HEK293 (cell line): ENCODE data around the gene POU5F1.
A peak's percentile ranks its signal among the peaks of the same experiment; 100 is the strongest.

ENCODE experiments used
- CTCF ChIA-PET: fragments of 350-600 bp; formaldehyde crosslinking; extraction: SDS; loops from one replicate; lab custom pipeline; 2021; ENCODE audit warnings: antibody characterized with exemption; lab: Yijun Ruan, JAX
- POLR2A ChIA-PET: fragments of 300-600 bp; formaldehyde crosslinking; extraction: SDS; loops from one replicate; lab custom pipeline; 2020; ENCODE audit warnings: antibody characterized with exemption, inconsistent platforms; lab: Yijun Ruan, JAX
- H3K27ac ChIP-seq: fragments of 200-500 bp; sonication (Bioruptor generic); 2 replicates; pipeline ENCODE4 v1.5.1; 2014; ENCODE audit warnings: low read depth, low read length, control low read depth, inconsistent platforms; ENCODE audit errors: extremely low read depth
- H3K36me3 ChIP-seq, 2 experiments: fragments of 200-500 bp in 1 of 2; sonication (Bioruptor generic) in 1 of 2; 1 replicate in 1 of 2; 2 replicates in 1 of 2; pipeline ENCODE4 v1.5.1; 2014 to 2017; ENCODE audit warnings: inconsistent platforms in 2 of 2, low read length in 2 of 2; ENCODE audit not compliant: control insufficient read depth in 2 of 2, insufficient read depth in 1 of 2
- H3K4me1 ChIP-seq: fragments of 200-500 bp; sonication (Bioruptor generic); 2 replicates; pipeline ENCODE4 v1.5.1; 2014; ENCODE audit warnings: mild to moderate bottlenecking, low read length, inconsistent platforms; ENCODE audit not compliant: control insufficient read depth, insufficient read depth
- H3K4me3 ChIP-seq: 2 replicates; pipeline ENCODE4 v1.5.1; 2011; ENCODE audit warnings: low read depth, mild to moderate bottlenecking, control low read depth, low read length, moderate library complexity
- H3K9me3 ChIP-seq: fragments of 200-500 bp; sonication (Bioruptor generic); 2 replicates; pipeline ENCODE4 v1.5.1; 2014; ENCODE audit warnings: low read depth, low read length, inconsistent platforms; ENCODE audit not compliant: control insufficient read depth, insufficient read depth
- BCL11A ChIP-seq: fragments of 450-650 bp; formaldehyde crosslinking; IDR thresholded peaks from 2 replicates; pipeline ENCODE4 v1.5.1; 2016; ENCODE audit warnings: low read depth, missing biosample characterization, missing genetic modification characterization
- GLI4 ChIP-seq: fragments of 450-650 bp; formaldehyde crosslinking; IDR thresholded peaks from 2 replicates; pipeline ENCODE4 v1.5.1; 2016; ENCODE audit warnings: missing biosample characterization, missing genetic modification characterization
- HIC1 ChIP-seq: fragments of 450-650 bp; formaldehyde crosslinking; IDR thresholded peaks from 2 replicates; pipeline ENCODE4 v1.5.1; 2016; ENCODE audit warnings: missing biosample characterization, missing genetic modification characterization
- INSM2 ChIP-seq: fragments of 450-650 bp; formaldehyde crosslinking; IDR thresholded peaks from 2 replicates; pipeline ENCODE4 v1.5.1; 2016; ENCODE audit warnings: missing biosample characterization, missing genetic modification characterization
- PBX3 ChIP-seq: sonication (generic); formaldehyde crosslinking; IDR thresholded peaks from 2 replicates; pipeline ENCODE4 v1.8.1; 2022; ENCODE audit warnings: mild to moderate bottlenecking, moderate library complexity, missing genetic modification reagents
- PRDM4 ChIP-seq: fragments of 450-650 bp; formaldehyde crosslinking; IDR thresholded peaks from 2 replicates; pipeline ENCODE4 v1.5.1; 2017; ENCODE audit warnings: missing biosample characterization, missing genetic modification characterization
- SALL2 ChIP-seq: fragments of 450-650 bp; formaldehyde crosslinking; IDR thresholded peaks from 2 replicates; pipeline ENCODE4 v1.5.0; 2017; ENCODE audit warnings: missing biosample characterization, mild to moderate bottlenecking, missing genetic modification characterization, borderline replicate concordance
- SETDB1 ChIP-seq: IDR thresholded peaks from one replicate; pipeline ENCODE4 v1.6.1; 2017; ENCODE audit warnings: mild to moderate bottlenecking, low read length, moderate library complexity, mixed read lengths; ENCODE audit not compliant: insufficient read length
- TCF7L2 ChIP-seq: IDR thresholded peaks from 2 replicates; pipeline ENCODE4 v1.6.1; 2011; ENCODE audit warnings: low read depth, mild to moderate bottlenecking, inconsistent platforms, low read length, moderate library complexity, borderline replicate concordance
- ZBTB17 ChIP-seq: fragments of 450-650 bp; formaldehyde crosslinking; IDR thresholded peaks from 2 replicates; pipeline ENCODE4 v1.5.1; 2016; ENCODE audit warnings: missing biosample characterization, missing genetic modification characterization
- ZBTB20 ChIP-seq: fragments of 450-650 bp; formaldehyde crosslinking; IDR thresholded peaks from 2 replicates; pipeline ENCODE4 v1.5.1; 2016; ENCODE audit warnings: missing biosample characterization, missing genetic modification characterization
- ZBTB21 ChIP-seq: fragments of 450-650 bp; formaldehyde crosslinking; IDR thresholded peaks from 2 replicates; pipeline ENCODE4 v1.5.1; 2017; ENCODE audit warnings: missing biosample characterization, missing genetic modification characterization
- ZIC2 ChIP-seq: fragments of 450-650 bp; formaldehyde crosslinking; IDR thresholded peaks from 2 replicates; pipeline ENCODE4 v1.5.1; 2016; ENCODE audit warnings: missing biosample characterization, missing genetic modification characterization
- ZNF2 ChIP-seq: fragments of 450-650 bp; formaldehyde crosslinking; IDR thresholded peaks from 2 replicates; pipeline ENCODE4 v1.5.1; 2016; ENCODE audit warnings: missing biosample characterization, missing genetic modification characterization
- ZNF274 ChIP-seq, 2 experiments: fragments of 200-500 bp in 1 of 2; fragments of 450-650 bp in 1 of 2; sonication (Bioruptor generic) in 1 of 2; formaldehyde crosslinking in 1 of 2; IDR thresholded peaks; 2 replicates each; pipeline versions ENCODE4 v1.5.1 to v1.6.1; 2014 to 2016; ENCODE audit warnings: borderline replicate concordance in 1 of 2, inconsistent platforms in 1 of 2, low read length in 1 of 2, missing biosample characterization in 1 of 2, missing genetic modification characterization in 1 of 2
- ZNF335 ChIP-seq: fragments of 450-650 bp; formaldehyde crosslinking; conservative IDR thresholded peaks from 2 replicates; pipeline ENCODE4 v1.5.1; 2016; ENCODE audit warnings: missing biosample characterization, missing genetic modification characterization
- ZNF362 ChIP-seq: fragments of 450-650 bp; formaldehyde crosslinking; IDR thresholded peaks from 2 replicates; pipeline ENCODE4 v1.5.1; 2016; ENCODE audit warnings: missing biosample characterization, missing genetic modification characterization
- ZNF585B ChIP-seq: fragments of 450-650 bp; formaldehyde crosslinking; IDR thresholded peaks from 2 replicates; pipeline ENCODE4 v1.5.1; 2016; ENCODE audit warnings: missing biosample characterization, missing genetic modification characterization
- ZNF701 ChIP-seq: fragments of 450-650 bp; formaldehyde crosslinking; IDR thresholded peaks from 2 replicates; pipeline ENCODE4 v1.5.1; 2016; ENCODE audit warnings: missing biosample characterization, missing genetic modification characterization
- ZNF747 ChIP-seq: fragments of 450-650 bp; formaldehyde crosslinking; IDR thresholded peaks from 2 replicates; pipeline ENCODE4 v1.5.1; 2016; ENCODE audit warnings: missing biosample characterization, missing genetic modification characterization
- ZNF768 ChIP-seq: fragments of 450-650 bp; formaldehyde crosslinking; IDR thresholded peaks from 2 replicates; pipeline ENCODE4 v1.5.1; 2018; ENCODE audit warnings: missing biosample characterization, mild to moderate bottlenecking, missing genetic modification characterization
- ZNF843 ChIP-seq: fragments of 450-650 bp; formaldehyde crosslinking; IDR thresholded peaks from 2 replicates; pipeline ENCODE4 v1.5.1; 2016; ENCODE audit warnings: missing biosample characterization, missing genetic modification characterization

Gene POU5F1

GRCh38 chr6:31187780-31188194 lies 17.3 kb upstream of the POU5F1 start (continued):
- TF ChIP-seq ZNF362 (0 out of 2 replicates have a peak, but pooled peaks have one; percentile 18), GLI4 (tag by site-specific recombination) (no peak), ZIC2 (tag by site-specific recombination) (peak; percentile 23; the same call in 1 of the 2 replicates), ZBTB21 (tag by site-specific recombination) (peak; percentile 52; the same call in 1 of the 2 replicates), ZNF335 (tag by site-specific recombination) (0 out of 2 replicates have a peak, but pooled peaks have one; percentile 31), BCL11A (tag by site-specific recombination) (peak; percentile 44; the same call in 1 of the 2 replicates), ZBTB20 (tag by site-specific recombination) (peak; percentile 36), ZNF701 (no peak), PRDM4 (0 out of 2 replicates have a peak, but pooled peaks have one; percentile 24), ZNF843 (peak; percentile 91), ZBTB17 (tag by site-specific recombination) (peak; percentile 68; the same call in 1 of the 2 replicates), ZNF768 (tag by site-specific recombination) (no peak), SETDB1 (no peak), ZNF2 (tag by site-specific recombination) (no peak; the same call in 1 of the 2 replicates)

GRCh38 chr6:31186052-31186734 lies 15.7 kb upstream of the POU5F1 start:
- Histone ChIP-seq H3K36me3 (no peaks in the 10 kb centered on the region), H3K4me1 (peaks cover 3% of the 10 kb centered on the region; the same call in 1 of the 2 replicates), H3K9me3 (no peaks in the 10 kb centered on the region), H3K27ac (no peak overlapping the region), H3K4me3 (no peak overlapping the region)
- ChIA-PET POLR2A (no interaction called here), CTCF (interaction anchor here (0.6 kb wide), 1 partner anchor 1611 kb away, joined by 3 read pairs; no protein-coding TSS in a partner anchor)
- TF ChIP-seq ZNF274 (IDR thresholded peaks at IDR 0.05; ENCODE audit: low read length) (no peak), ZNF274 (tag by site-specific recombination; IDR thresholded peaks at IDR 0.05; ENCODE audit: borderline replicate concordance) (no peak), ZNF585B (tag by site-specific recombination) (no peak), HIC1 (tag by site-specific recombination) (no peak), TCF7L2 (no peak), INSM2 (tag by site-specific recombination) (no peak), PBX3 (CRISPR knock-in tag) (no peak), SALL2 (tag by site-specific recombination) (no peak), ZNF747 (tag by site-specific recombination) (no peak)
